Subcutaneous adipose tissue (tissue), 4 donors: Measurements from ENCODE around the gene SLC5A2. TPM values are rescaled to one million over a fixed set of nuclear protein-coding genes. Genes with fewer than 3 reads are reported as not detected.

Source experiments
- total RNA-seq, 4 donors: library from RNA; depleted of rRNA; stranded (reverse); fragments of >200 nt; gene quantifications; one replicate each; pipeline ENCODE4 v1.1.0, GENCODE V29; 2016
- TF ChIP-seq, protein P1 (sequence below): fragments of 450-650 bp; IDR thresholded peaks from one replicate; pipeline ENCODE4 v1.5.1; 2016; ENCODE audit warnings: low read depth, mild to moderate bottlenecking, control low read depth, antibody characterized with exemption, moderate library complexity

SLC5A2 gene
- total RNA-seq, 4 donors from 2014 or later: not detected

GRCh38 chr16:31464348-31464769 lies 18.6 kb upstream of the SLC5A2 start:
- TF ChIP-seq, protein P1, sequence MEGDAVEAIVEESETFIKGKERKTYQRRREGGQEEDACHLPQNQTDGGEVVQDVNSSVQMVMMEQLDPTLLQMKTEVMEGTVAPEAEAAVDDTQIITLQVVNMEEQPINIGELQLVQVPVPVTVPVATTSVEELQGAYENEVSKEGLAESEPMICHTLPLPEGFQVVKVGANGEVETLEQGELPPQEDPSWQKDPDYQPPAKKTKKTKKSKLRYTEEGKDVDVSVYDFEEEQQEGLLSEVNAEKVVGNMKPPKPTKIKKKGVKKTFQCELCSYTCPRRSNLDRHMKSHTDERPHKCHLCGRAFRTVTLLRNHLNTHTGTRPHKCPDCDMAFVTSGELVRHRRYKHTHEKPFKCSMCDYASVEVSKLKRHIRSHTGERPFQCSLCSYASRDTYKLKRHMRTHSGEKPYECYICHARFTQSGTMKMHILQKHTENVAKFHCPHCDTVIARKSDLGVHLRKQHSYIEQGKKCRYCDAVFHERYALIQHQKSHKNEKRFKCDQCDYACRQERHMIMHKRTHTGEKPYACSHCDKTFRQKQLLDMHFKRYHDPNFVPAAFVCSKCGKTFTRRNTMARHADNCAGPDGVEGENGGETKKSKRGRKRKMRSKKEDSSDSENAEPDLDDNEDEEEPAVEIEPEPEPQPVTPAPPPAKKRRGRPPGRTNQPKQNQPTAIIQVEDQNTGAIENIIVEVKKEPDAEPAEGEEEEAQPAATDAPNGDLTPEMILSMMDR: no peak

DNA sequence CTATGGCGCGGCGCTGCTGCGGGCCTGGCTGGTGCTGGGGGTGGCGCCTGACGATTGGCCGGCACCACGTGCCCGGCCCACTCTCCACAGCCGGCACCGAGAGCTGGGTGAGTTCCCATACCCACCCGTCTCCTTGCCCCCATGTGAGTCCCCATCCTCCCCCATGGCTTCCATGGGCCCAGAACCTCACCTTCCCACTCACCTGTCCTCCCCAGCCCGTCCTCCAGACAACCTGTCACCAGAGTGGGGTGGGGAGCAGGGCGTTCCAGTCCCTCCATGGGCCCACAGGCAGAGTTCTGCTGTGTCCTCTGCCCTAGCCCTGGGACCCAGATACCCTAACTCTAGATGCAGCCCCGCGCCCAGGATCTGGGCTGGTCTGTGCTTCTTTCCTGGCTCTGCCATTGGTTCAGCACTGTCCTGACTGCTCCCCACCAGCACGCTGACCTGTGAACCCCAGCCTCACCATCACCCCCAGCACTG lies 18.1 kb upstream of the SLC5A2 start:
- TF ChIP-seq, protein P1: no peak

DNA sequence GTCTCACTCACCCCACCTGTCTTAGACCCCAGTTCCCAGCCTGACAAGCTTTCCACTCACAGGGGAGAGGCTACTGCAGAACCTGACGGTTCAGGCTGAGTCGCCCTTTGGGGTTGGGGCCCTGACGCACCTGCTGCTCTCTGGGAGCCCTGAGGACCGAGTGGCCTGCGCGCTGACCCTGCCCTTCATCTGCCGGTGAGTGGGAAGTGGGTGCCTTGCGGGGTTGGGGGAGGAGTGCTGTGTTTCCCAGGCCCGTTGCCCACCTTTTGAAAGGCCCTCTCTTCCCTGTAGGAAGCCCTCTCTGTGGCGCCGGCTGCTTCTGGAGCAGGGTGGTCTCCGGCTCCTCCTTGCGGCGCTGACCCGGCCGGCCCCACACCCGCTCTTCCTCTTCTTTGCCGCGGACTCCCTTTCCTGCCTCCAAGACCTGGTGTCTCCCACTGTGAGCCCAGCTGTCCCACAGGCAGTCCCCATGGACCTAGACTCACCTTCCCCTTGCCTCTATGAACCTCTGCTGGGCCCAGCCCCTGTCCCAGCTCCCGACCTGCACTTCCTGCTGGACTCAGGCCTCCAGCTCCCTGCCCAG lies 17.0 kb upstream of the SLC5A2 start:
- TF ChIP-seq, protein P1: no peak

DNA sequence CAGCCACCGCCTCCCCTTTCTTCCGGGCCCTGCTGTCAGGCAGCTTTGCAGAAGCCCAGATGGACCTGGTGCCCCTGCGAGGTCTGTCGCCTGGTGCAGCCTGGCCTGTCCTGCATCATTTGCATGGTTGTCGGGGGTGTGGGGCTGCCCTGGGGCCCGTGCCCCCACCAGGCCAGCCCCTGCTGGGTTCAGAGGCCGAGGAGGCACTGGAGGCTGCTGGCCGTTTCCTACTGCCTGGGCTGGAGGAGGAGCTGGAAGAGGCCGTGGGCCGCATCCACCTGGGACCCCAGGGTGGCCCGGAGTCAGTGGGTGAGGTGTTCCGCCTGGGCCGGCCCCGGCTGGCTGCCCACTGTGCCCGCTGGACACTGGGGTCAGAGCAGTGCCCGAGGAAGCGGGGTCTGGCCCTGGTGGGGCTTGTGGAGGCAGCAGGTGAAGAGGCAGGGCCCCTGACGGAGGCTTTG lies 16.5 kb upstream of the SLC5A2 start:
- TF ChIP-seq, protein P1: no peak

- TF ChIP-seq, protein P1: no peak
Measured at GRCh38 chr16:31467151-31467773, 15.7 kb upstream of the SLC5A2 start.

DNA sequence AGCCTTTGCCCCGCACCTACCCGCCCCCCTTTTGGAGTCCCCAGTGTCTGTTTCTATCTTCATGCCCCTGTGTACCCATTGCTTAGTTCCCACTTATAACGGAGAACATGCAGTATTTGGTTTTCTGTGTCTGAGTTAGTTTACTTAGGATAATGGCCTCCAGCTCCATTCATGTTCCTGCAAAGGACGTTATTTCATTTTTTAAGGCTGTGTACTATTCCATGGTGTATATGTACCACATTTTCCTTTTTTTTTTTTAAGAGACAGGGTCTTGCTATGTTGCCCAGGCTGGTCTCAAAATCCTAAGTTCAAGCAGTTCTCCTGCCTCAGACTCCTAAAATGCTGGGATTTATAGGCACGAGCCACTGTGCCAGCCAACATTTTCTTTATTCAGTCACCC lies 15.1 kb upstream of the SLC5A2 start:
- TF ChIP-seq, protein P1: no peak

DNA sequence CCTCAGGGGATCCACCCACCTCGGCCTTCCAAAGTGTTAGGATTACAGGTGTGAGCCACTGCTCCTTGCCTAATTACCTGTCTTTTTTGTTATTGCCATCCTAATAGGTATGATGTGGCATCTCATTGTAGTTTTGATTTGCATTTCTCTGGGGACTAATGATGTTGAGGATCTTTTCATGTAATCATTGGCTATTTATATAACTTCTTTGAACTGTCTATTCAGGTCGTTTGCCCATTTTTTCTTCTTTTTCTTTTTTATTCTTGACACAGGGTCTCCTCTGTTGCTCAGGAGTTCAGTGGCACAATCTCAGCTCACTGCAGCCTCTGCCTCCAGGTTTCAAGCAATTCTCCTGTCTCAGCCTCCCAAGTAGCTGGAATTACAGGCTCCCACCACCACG lies 12.3 kb upstream of the SLC5A2 start:
- TF ChIP-seq, protein P1: no peak
